ENCODE results near the gene GNB2.

The GNB2 gene
- 98.9 to 119 (median 100) reads per million in 3 donors for total RNA-seq

DNA sequence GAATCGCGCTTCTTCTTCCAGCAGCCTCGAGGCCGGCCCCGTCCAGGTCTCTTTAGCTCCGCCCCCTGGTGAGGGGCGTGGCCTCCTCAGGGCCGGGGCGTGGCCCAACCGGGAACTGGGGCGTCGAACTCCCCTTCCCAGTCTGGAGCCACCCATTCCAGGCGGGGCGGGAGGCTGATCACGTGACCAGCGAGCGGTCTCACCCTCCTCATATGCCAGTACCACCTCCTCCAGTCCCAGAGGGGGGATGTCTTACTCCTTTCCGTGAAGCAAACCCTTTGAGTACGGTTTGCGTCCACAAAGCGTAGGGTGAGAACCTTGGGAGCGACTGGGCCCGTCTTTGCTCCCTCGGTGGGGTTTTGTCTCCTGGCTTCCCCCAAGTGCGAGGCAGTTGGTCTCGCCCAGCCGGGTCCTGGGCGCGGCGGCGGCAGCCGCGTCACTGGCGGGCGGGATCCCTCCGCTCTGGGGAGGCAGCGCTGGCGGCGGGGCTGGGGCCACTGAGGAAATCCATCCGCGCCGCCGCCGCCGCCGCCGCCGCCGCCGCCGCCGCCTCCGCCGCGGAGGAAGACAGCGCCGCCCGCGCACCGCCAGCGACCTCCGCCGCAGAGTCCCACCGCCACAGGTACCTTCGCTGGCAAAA is at the start of gene GNB2:
TSS of gene GNB2 (plus strand) at position 439 of the 640 bp plus-strand sequence. CDS start 2,526 bp downstream, outside the sequence.
- peaks cover 7% of the 10 kb centered on the region for H3K4me1 ChIP-seq (ENCODE audit: control insufficient read depth, insufficient read depth, low read length, poor library complexity, severe bottlenecking)
- DNase-seq, result peak; percentile 97 to 98 (median 97)
- H3K4me3 ChIP-seq (ENCODE audit: insufficient read depth, low read depth, low read length, poor library complexity, severe bottlenecking), result peak within 1 kb of the TSS; percentile 95
- no peaks in the 10 kb centered on the region for H3K9me3 ChIP-seq (ENCODE audit: control insufficient read depth, low read length)
- H3K27me3 ChIP-seq (replicated peaks; ENCODE audit: control insufficient read depth, insufficient read depth, low read length, poor library complexity, severe bottlenecking), result no peaks in the 10 kb centered on the region
- peak within 1 kb of the TSS; percentile 86 for H3K27ac ChIP-seq (ENCODE audit: insufficient read depth, low read length, poor library complexity, severe bottlenecking)
- peaks cover 20% of the 10 kb centered on the region for H3K36me3 ChIP-seq (ENCODE audit: control insufficient read depth, insufficient read depth, low read length)

DNA sequence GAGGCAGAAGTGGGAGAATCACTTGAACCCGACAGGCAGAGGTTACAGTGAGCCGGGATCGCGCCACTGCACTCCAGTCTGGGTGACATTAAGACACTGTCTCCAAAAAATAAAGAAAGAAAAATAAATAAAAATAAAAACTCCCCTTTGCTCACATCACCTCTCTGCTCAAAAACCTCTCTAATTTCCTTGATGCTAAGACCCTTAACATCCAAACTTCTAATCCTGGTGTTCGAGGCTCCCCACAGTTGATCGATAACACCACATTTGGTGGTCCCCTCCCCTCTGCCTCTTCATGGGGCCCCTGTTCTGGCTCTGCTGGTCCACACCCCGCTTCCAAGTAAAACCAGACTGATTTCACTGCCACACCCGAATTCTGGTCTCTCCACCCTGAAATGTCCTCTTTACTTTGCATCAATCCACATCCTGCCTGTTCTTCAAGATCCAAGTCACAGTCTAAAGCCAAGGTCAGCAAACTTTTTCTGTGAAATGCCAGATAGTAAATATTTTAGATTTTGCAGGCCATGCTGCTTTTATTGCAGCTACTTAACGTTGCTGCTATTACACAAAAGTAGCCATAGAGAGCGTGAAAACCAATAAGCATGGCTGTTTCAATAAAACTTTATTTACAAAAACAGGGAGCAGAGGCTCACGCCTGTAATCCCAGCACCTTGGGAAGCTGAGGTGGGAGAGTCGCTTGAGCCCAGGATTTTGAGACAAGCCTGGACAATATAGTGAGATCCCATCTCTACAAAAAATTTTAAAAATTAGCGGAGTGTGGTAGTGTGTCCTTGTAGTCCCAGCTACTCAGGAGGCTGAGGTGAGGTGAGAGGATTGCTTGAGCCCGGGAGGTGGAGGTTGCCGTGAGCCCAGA is 49.4 kb upstream of the GNB2 start:
- H3K27ac ChIP-seq (ENCODE audit: insufficient read depth, low read length, poor library complexity, severe bottlenecking), result no peak overlapping the region
- DNase-seq, result no peak
- H3K36me3 ChIP-seq (ENCODE audit: control insufficient read depth, insufficient read depth, low read length), result no peaks in the 10 kb centered on the region
- H3K9me3 ChIP-seq (ENCODE audit: control insufficient read depth, low read length), result no peaks in the 10 kb centered on the region
- H3K4me3 ChIP-seq (ENCODE audit: insufficient read depth, low read depth, low read length, poor library complexity, severe bottlenecking), result no peak overlapping the region
- H3K4me1 ChIP-seq (ENCODE audit: control insufficient read depth, insufficient read depth, low read length, poor library complexity, severe bottlenecking), result peaks cover 14% of the 10 kb centered on the region
- no peaks in the 10 kb centered on the region for H3K27me3 ChIP-seq (replicated peaks; ENCODE audit: control insufficient read depth, insufficient read depth, low read length, poor library complexity, severe bottlenecking)

DNA sequence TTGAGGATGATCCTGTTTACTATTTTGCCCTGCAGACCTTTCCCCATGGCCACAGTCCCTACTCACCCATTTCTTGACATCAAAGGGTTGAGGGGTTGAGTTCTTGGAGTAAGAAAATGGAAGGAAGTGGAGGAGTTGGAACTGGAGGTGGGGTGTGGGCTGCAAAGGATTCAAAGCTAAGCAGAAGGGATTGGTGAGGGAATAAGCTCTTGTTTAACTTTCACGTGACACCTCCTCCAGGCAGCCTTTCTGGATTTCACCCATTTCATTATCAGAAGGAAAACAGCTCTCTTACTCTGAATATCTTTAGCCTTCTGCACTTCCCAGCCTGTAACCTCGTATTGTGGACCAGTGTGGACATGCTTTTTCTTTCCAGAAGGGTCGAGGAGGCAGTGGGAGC is 47.5 kb upstream of the GNB2 start:
- peaks cover 14% of the 10 kb centered on the region for H3K4me1 ChIP-seq (ENCODE audit: control insufficient read depth, insufficient read depth, low read length, poor library complexity, severe bottlenecking)
- peak overlapping the region; percentile 60 for H3K4me3 ChIP-seq (ENCODE audit: insufficient read depth, low read depth, low read length, poor library complexity, severe bottlenecking)
- no peaks in the 10 kb centered on the region for H3K27me3 ChIP-seq (replicated peaks; ENCODE audit: control insufficient read depth, insufficient read depth, low read length, poor library complexity, severe bottlenecking)
- H3K27ac ChIP-seq (ENCODE audit: insufficient read depth, low read length, poor library complexity, severe bottlenecking), result peak overlapping the region; percentile 70
- H3K36me3 ChIP-seq (ENCODE audit: control insufficient read depth, insufficient read depth, low read length), result no peaks in the 10 kb centered on the region
- DNase-seq, result no peak
- no peaks in the 10 kb centered on the region for H3K9me3 ChIP-seq (ENCODE audit: control insufficient read depth, low read length)

GRCh38 chr7:100626530-100627237 is 46.9 kb upstream of the GNB2 start:
- H3K4me3 ChIP-seq (ENCODE audit: insufficient read depth, low read depth, low read length, poor library complexity, severe bottlenecking), result peak overlapping the region; percentile 60

DNA sequence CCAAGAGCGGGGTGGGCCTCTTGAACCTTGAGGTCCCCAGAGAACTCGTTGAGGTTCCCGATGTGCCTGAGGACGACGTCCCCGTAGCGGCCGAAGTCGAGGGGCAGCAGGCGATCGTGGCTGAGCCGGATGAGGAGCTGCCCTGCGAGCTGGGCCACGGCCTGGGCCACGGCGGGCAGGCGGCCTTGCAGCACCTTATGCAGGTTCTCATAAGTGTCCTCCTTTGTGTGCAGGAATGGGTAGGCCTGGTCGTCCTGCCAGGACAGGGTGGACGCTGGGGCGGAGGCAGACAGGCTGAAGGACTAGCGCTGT is 46.3 kb upstream of the GNB2 start:
- Histone ChIP-seq H3K27ac (ENCODE audit: insufficient read depth, low read length, poor library complexity, severe bottlenecking) (peak overlapping the region; percentile 70), H3K4me1 (ENCODE audit: control insufficient read depth, insufficient read depth, low read length, poor library complexity, severe bottlenecking) (peaks cover 14% of the 10 kb centered on the region), H3K9me3 (ENCODE audit: control insufficient read depth, low read length) (no peaks in the 10 kb centered on the region), H3K4me3 (ENCODE audit: insufficient read depth, low read depth, low read length, poor library complexity, severe bottlenecking) (peak overlapping the region; percentile 60), H3K27me3 (replicated peaks; ENCODE audit: control insufficient read depth, insufficient read depth, low read length, poor library complexity, severe bottlenecking) (no peaks in the 10 kb centered on the region), H3K36me3 (ENCODE audit: control insufficient read depth, insufficient read depth, low read length) (no peaks in the 10 kb centered on the region)
- no peak for DNase-seq

More at GRCh38 chr7:100626530-100627237, 46.9 kb upstream of the GNB2 start:
- peak; percentile 83 to 87 (median 87) for DNase-seq
- Histone ChIP-seq H3K27ac (ENCODE audit: insufficient read depth, low read length, poor library complexity, severe bottlenecking) (peak overlapping the region; percentile 70), H3K27me3 (replicated peaks; ENCODE audit: control insufficient read depth, insufficient read depth, low read length, poor library complexity, severe bottlenecking) (no peaks in the 10 kb centered on the region), H3K9me3 (ENCODE audit: control insufficient read depth, low read length) (no peaks in the 10 kb centered on the region), H3K4me1 (ENCODE audit: control insufficient read depth, insufficient read depth, low read length, poor library complexity, severe bottlenecking) (peaks cover 14% of the 10 kb centered on the region), H3K36me3 (ENCODE audit: control insufficient read depth, insufficient read depth, low read length) (no peaks in the 10 kb centered on the region)

DNA sequence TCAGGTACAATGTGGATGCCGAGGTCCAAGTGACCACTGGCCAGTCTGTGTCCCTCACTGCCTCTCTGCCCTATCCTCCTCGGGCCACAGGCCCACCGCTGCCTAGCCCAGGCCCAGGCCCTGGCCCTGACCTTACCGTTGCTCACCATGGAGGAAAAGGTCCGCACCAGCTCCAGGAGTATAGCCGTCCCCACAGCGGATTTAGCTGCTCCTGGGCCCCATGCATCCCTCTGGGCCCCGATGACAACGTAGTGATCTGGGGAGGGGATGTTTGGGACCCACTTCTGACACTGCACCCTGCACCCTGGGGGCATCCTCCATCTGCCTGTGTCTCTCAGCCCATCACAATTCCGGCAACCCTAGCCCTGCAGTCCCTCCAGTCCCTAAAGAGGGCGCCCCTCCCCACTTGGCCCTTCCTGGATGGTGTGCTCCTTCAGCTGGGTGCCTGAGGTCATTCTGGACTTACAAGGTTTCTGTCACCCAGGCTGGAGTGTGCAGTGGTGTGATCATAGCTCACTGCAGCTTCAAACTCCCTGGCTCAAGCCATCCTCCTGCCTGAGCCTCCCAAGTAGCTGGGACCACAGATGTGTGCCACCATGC is 44.3 kb upstream of the GNB2 start:
- Histone ChIP-seq H3K4me1 (ENCODE audit: control insufficient read depth, insufficient read depth, low read length, poor library complexity, severe bottlenecking) (peaks cover 23% of the 10 kb centered on the region), H3K27ac (ENCODE audit: insufficient read depth, low read length, poor library complexity, severe bottlenecking) (no peak overlapping the region), H3K9me3 (ENCODE audit: control insufficient read depth, low read length) (no peaks in the 10 kb centered on the region), H3K27me3 (replicated peaks; ENCODE audit: control insufficient read depth, insufficient read depth, low read length, poor library complexity, severe bottlenecking) (no peaks in the 10 kb centered on the region), H3K36me3 (ENCODE audit: control insufficient read depth, insufficient read depth, low read length) (no peaks in the 10 kb centered on the region), H3K4me3 (ENCODE audit: insufficient read depth, low read depth, low read length, poor library complexity, severe bottlenecking) (no peak overlapping the region)
- DNase-seq, result no peak

DNA sequence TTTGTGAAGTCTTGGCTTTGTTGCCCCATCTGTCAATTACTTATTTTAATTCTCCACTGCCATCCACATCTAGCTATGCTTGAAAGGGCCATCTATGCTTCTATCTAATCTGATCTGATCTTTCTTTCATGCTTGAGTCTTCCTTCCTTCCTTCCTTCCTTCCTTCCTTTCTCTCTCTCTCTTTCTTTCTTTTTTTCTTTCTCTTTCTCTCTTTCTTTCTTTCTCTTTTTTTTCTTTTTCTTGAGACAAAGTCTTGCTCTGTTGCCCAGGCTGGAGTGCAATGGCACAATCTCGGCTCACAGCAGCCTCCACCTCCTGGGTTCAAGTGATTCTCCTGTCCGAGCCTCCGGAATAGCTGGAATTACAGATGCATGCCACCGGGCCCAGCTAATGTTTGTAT is 43.5 kb upstream of the GNB2 start:
- H3K27me3 ChIP-seq (replicated peaks; ENCODE audit: control insufficient read depth, insufficient read depth, low read length, poor library complexity, severe bottlenecking), result no peaks in the 10 kb centered on the region
- H3K36me3 ChIP-seq (ENCODE audit: control insufficient read depth, insufficient read depth, low read length), result no peaks in the 10 kb centered on the region
- H3K27ac ChIP-seq (ENCODE audit: insufficient read depth, low read length, poor library complexity, severe bottlenecking), result no peak overlapping the region
- H3K4me1 ChIP-seq (ENCODE audit: control insufficient read depth, insufficient read depth, low read length, poor library complexity, severe bottlenecking), result peaks cover 23% of the 10 kb centered on the region
- no peaks in the 10 kb centered on the region for H3K9me3 ChIP-seq (ENCODE audit: control insufficient read depth, low read length)
- no peak for DNase-seq
- H3K4me3 ChIP-seq (ENCODE audit: insufficient read depth, low read depth, low read length, poor library complexity, severe bottlenecking), result no peak overlapping the region

DNA sequence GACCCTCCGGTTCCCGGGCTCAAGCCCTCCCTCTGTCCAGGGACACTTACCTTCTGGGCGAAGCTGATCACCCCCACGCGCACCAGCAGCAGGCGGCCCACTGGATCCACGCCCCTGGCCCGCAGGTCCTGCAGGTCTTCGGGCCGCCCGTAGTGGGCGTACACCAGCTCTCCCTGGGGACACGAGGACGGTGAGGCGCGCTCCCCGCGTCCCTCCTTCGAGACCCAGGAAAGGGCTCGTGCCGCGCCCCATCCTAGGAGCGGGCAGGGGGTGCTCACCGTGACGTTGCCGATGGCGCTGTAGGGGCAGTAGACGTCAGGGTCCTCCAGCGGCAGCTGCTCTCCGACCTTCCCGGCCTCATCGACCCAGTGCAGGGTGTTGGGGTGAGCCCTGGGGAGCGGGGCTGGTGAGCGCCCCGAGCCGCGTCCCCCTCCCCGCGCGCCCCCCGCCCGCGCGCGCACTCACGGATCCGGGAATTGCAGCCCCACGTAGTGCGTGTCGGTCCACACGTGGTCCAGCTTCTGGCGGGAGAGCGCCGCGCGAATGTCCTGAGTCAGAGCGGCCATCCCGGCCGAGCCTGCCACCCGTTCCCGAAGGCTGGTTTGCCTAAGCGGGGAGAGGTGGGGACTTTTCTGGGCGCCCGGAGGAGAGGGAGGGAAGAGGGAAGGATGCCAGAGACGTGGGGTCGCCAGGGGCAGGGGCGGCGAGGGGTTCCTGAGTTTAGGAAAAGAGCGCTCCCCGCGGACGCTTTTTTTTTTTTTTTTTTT is 40.4 kb upstream of the GNB2 start:
- Histone ChIP-seq H3K27me3 (replicated peaks; ENCODE audit: control insufficient read depth, insufficient read depth, low read length, poor library complexity, severe bottlenecking) (no peaks in the 10 kb centered on the region), H3K27ac (ENCODE audit: insufficient read depth, low read length, poor library complexity, severe bottlenecking) (peak overlapping the region; percentile 49), H3K9me3 (ENCODE audit: control insufficient read depth, low read length) (no peaks in the 10 kb centered on the region), H3K4me1 (ENCODE audit: control insufficient read depth, insufficient read depth, low read length, poor library complexity, severe bottlenecking) (peaks cover 9% of the 10 kb centered on the region), H3K36me3 (ENCODE audit: control insufficient read depth, insufficient read depth, low read length) (no peaks in the 10 kb centered on the region), H3K4me3 (ENCODE audit: insufficient read depth, low read depth, low read length, poor library complexity, severe bottlenecking) (peak overlapping the region; percentile 78)
- peak; percentile 30 to 48 (median 38) for DNase-seq

- DNase-seq, result no peak
- H3K4me1 ChIP-seq (ENCODE audit: control insufficient read depth, insufficient read depth, low read length, poor library complexity, severe bottlenecking), result no peaks in the 10 kb centered on the region
- H3K9me3 ChIP-seq (ENCODE audit: control insufficient read depth, low read length), result no peaks in the 10 kb centered on the region
- no peaks in the 10 kb centered on the region for H3K36me3 ChIP-seq (ENCODE audit: control insufficient read depth, insufficient read depth, low read length)
- no peaks in the 10 kb centered on the region for H3K27me3 ChIP-seq (replicated peaks; ENCODE audit: control insufficient read depth, insufficient read depth, low read length, poor library complexity, severe bottlenecking)
- H3K4me3 ChIP-seq (ENCODE audit: insufficient read depth, low read depth, low read length, poor library complexity, severe bottlenecking), result no peak overlapping the region
- no peak overlapping the region for H3K27ac ChIP-seq (ENCODE audit: insufficient read depth, low read length, poor library complexity, severe bottlenecking)
Observed at GRCh38 chr7:100639995-100640516, 33.5 kb upstream of the GNB2 start.
